ENCODE measurements around the gene PALM3.

- TF ChIP-seq EZH2 (IDR thresholded peaks at IDR 0.05; ENCODE audit: borderline replicate concordance, low read length) (no peak), CTCF (conservative IDR thresholded peaks at IDR 0.05 in 1 of 2, IDR thresholded peaks at IDR 0.05 in 1 of 2; ENCODE audit: extremely low read depth in 1 of 2, insufficient read depth in 1 of 2, low read depth in 1 of 2, low read length in 2 of 2) (no peak)
These were observed 23.6 kb upstream of the PALM3 start, which contains the start of gene C19orf67 for GRCh38 chr19:14085309-14085995.

Measured in mammary epithelial cell (primary cell).